Parietal lobe (tissue), 2 donors: Measurements from ENCODE around the gene GNB4. TPM values are rescaled to one million over a fixed set of nuclear protein-coding genes. Genes with fewer than 3 reads are reported as not detected.

ENCODE experiments used
- small RNA-seq: library from RNA; depleted of rRNA; stranded (forward); fragments of <200 nt; gene quantifications from one replicate; pipeline ENCODE3, GENCODE V24; 2014; ENCODE audit warnings: low replicate concordance
- total RNA-seq: library from RNA; depleted of rRNA; stranded (reverse); fragments of >200 nt; gene quantifications from one replicate; pipeline ENCODE4 v1.2.3, GENCODE V29; 2014

GNB4 gene
- total RNA-seq, result 111 TPM

DNA sequence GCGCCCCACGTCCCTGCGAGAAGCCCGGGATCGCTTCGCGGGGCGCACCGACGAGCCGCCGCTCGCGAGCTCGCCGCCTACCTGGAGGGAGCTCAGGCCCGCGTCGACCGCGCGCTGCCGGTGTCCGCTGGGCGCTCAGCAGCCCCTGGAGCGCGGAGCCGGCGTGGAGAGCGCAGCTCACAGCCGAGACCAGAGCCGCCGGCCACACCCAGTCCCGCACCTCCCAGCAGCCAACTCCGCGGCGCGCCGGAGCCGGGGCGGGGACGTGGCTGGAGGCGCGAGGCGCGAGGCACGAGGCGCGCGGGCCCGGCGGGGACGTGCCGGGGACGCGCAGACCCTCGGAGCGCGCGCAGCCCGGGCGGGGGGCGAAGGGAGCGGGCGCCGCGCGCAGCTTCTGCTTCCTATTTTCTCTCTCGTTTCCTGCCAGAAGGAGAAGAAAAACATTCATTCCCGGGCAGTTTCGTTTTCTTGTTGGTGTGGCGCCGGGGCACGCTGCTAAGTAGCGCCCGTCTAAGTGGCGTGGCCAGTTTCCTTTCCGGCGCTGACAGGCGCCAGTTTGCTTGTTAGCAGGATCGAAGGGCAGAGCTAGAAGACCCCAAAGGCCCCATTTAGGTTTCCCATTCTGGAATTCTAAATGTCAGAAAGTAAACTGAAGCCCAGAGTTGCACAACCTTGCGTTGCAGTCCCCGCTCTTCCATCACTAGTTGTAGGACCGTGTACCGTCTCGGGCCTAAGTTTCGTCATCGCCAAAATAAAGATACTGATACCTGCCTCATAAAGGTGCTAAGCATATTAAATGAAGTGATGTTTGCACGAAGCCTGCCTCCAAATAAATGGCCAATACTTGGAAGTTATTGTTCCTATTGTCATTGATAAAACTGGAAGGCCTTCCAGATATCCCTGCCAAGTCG, at the start of gene GNB4:
Gene GNB4, minus strand, starts transcription at position 206 of the 911 bp plus-strand sequence. CDS start 25,270 bp downstream, outside the sequence.

DNA sequence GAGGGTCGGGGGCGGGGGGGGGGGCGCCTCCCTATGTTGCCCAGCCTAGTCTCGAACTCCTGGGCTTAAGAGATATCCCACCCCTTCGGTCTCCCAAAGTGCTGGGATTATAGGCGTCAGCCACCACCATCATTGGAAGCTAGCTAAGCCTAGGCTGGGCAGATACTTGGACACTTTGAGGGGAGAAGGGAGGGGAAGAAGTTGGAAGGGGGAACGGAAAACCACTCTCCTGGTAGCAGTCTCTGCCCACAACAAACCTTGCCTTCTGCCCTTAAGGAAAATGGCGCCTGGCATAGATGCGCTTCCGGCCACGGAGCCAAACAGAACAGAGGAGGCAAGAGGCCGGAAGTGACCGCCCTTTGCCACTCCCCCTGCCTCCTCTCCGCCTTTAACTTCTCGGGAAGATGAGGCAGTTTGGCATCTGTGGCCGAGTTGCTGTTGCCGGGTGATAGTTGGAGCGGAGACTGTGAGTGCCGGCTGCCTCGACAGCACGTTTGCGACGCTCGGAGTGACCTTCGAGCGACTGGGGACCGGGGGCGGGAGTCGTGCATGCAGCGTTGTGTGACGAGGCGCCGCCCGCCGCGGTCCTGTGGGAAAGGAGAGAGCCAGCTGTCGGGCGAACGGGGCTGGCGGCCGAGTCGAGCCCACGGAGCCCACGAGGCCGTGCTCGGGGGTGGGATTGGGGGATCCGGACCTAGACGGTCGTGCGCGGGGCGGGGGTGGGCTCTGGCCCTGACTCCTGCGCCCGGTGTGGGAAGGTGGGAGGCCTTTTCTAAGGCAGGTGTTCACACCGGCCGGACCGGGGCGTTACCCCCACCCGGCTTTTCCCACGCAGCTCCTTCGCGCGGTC, 103.7 kb downstream of the GNB4 start, which contains the start of gene MFN1:
Gene MFN1, plus strand, starts transcription at position 365 of the 850 bp plus-strand sequence. CDS start 1,143 bp downstream, outside the sequence.

Small RNA genes lying within 50 kb of the gene (small RNA-seq; reads per million reads assigned to genes)
- gene AC007620.1, result not detected

Other genes starting within 250 kb of the GNB4 start
- 9.7 TPM for gene KCNMB3, start 200.4 kb downstream of the GNB4 start, total RNA-seq
- 98.9 TPM for gene ZNF639, start 128.4 kb downstream of the GNB4 start, total RNA-seq
- gene MFN1, start 103.8 kb downstream of the GNB4 start, total RNA-seq, result 156 TPM
- 28.5 TPM for gene ACTL6A, start 111.5 kb upstream of the GNB4 start, total RNA-seq
- gene MRPL47, start 153.2 kb upstream of the GNB4 start, total RNA-seq, result 24.7 TPM
- gene NDUFB5, start 153.3 kb upstream of the GNB4 start, total RNA-seq, result 72.6 TPM
- gene USP13, start 201.6 kb upstream of the GNB4 start, total RNA-seq, result 16.6 TPM